Calu3 (cell line): Measurements from ENCODE around the gene CHM. TPM values are rescaled to one million over a fixed set of nuclear protein-coding genes. Genes with fewer than 3 reads are reported as not detected.

Experiments
- Bru-seq: library from RNA; stranded (reverse); fragments of 400-500 nt; gene quantifications from one replicate; lab custom pipeline; 2021; lab: Mats Ljungman, UMichigan
- BruChase-seq, 2 experiments: library from RNA; stranded (reverse); fragments of 400-500 nt; gene quantifications; one replicate each; lab custom pipeline; 2021; lab: Mats Ljungman, UMichigan
- BruUV-seq: library from RNA; stranded (reverse); fragments of 400-500 nt; replicated peaks from 2 replicates; lab custom pipeline; 2021; lab: Mats Ljungman, UMichigan
- CTCF ChIA-PET: fragments of 300-600 bp; sonication (Branson Sonifier 250); formaldehyde crosslinking; loops from one replicate; lab custom pipeline; 2022; ENCODE audit warnings: antibody characterized with exemption; lab: Charles Lee
- DNase-seq: peaks from one replicate; pipeline ENCODE4 v3.0.0; 2022
- H3K27ac Mint-ChIP-seq: one replicate; pipeline ENCODE4 v1.8.0; 2022; ENCODE audit warnings: mixed read lengths; ENCODE audit not compliant: unreplicated experiment
- H3K27me3 Mint-ChIP-seq: one replicate; pipeline ENCODE4 v1.8.0; 2022; ENCODE audit warnings: mixed read lengths; ENCODE audit not compliant: unreplicated experiment
- H3K36me3 Mint-ChIP-seq: one replicate; pipeline ENCODE4 v1.8.0; 2022; ENCODE audit warnings: mild to moderate bottlenecking, moderate library complexity, mixed read lengths; ENCODE audit not compliant: insufficient read depth, unreplicated experiment
- H3K4me1 Mint-ChIP-seq: one replicate; pipeline ENCODE4 v1.8.0; 2022; ENCODE audit warnings: mild to moderate bottlenecking, low read depth, mixed read lengths; ENCODE audit not compliant: unreplicated experiment
- H3K4me3 Mint-ChIP-seq: one replicate; pipeline ENCODE4 v1.8.0; 2022; ENCODE audit warnings: mild to moderate bottlenecking, low read depth, moderate library complexity, mixed read lengths; ENCODE audit not compliant: unreplicated experiment
- H3K9me3 Mint-ChIP-seq: one replicate; pipeline ENCODE4 v1.8.0; 2022; ENCODE audit warnings: low read depth, mixed read lengths; ENCODE audit not compliant: unreplicated experiment
- CTCF ChIP-seq: fragments of 200-600 bp; IDR thresholded peaks from one replicate; pipeline ENCODE4 v1.8.0; 2022; ENCODE audit warnings: antibody characterized with exemption; ENCODE audit not compliant: unreplicated experiment
- intact Hi-C: fragments of 100-400 bp; cut with micrococcal nuclease; formaldehyde crosslinking; loops from one replicate; pipeline ENCODE4 v1.10.0; 2022; ENCODE audit not compliant: unreplicated experiment
- long read RNA-seq: library from polyadenylated mRNA; stranded (forward); transcript quantifications from one replicate; pipeline ENCODE4 v2.0.0, GENCODE V29; 2022
- total RNA-seq: library from RNA; stranded (reverse); gene quantifications from 2 replicates; pipeline ENCODE4 v1.2.3, GENCODE V29; 2022

The CHM gene, protein sequence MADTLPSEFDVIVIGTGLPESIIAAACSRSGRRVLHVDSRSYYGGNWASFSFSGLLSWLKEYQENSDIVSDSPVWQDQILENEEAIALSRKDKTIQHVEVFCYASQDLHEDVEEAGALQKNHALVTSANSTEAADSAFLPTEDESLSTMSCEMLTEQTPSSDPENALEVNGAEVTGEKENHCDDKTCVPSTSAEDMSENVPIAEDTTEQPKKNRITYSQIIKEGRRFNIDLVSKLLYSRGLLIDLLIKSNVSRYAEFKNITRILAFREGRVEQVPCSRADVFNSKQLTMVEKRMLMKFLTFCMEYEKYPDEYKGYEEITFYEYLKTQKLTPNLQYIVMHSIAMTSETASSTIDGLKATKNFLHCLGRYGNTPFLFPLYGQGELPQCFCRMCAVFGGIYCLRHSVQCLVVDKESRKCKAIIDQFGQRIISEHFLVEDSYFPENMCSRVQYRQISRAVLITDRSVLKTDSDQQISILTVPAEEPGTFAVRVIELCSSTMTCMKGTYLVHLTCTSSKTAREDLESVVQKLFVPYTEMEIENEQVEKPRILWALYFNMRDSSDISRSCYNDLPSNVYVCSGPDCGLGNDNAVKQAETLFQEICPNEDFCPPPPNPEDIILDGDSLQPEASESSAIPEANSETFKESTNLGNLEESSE
- total RNA-seq (21.0 and 24.3 TPM in 2 replicates), Bru-seq, nascent RNA (percentile 77 among the genes with signal in this experiment), BruChase-seq, experiment 1, labeled RNA remaining after a 6-hour chase (percentile 61 among the genes with signal in this experiment), BruChase-seq, experiment 2, labeled RNA remaining after a 2-hour chase (percentile 58 among the genes with signal in this experiment)
- long read RNA-seq, full-length matches to known transcripts: 9 of 15 reads
- long read RNA-seq, partial matches to known transcripts: 3 of 15 reads
- long read RNA-seq, other reads (novel, unspliced or antisense): 3 of 15 reads

DNA sequence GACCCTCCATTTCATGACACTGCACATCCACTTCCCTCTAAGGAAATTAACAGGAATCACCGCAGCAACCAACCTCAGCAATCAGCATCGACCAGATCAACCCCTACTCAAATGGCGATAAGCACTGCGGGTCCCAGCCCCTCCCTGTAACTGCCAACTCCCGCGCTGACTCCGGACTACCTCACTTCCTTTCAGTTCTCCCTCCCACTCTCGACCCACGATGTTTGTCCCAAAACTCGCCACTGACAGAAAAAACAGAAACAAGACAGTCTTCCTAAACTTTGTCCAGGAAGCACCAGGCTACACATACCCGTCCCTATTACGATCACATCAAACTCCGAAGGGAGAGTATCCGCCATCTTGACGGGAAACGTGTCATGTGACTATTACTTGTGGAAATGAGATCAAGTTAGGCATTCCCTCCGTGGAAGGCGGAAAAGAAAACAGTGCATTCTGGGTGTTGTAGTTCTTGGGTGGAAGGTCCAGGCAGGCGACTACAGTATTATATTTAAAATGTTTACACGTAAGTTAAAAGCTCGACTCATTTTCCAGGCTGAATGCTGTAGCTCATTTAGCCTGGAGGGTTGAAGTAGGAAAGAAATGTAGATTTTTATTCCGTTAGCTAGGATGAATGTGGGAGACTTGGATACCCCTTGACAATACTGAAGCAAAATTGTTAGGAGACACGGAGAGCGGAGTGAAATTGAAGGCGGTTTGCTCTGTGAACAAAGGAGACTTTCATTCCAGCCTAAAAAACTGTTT, at the start of gene CHM:
CHM (minus strand) TSS at position 385 of the 762 bp plus-strand sequence; CDS start at position 359, 26 bp downstream.
- DNase-seq: peak; percentile 60
- H3K36me3 Mint-ChIP-seq: peaks cover 5% of the 10 kb centered on the region
- H3K27ac Mint-ChIP-seq: no peak within 1 kb of the TSS
- no peaks in the 10 kb centered on the region for H3K9me3 Mint-ChIP-seq
- no peak for TF ChIP-seq CTCF
- CTCF ChIA-PET: no interaction called here
- peaks cover 5% of the 10 kb centered on the region for H3K4me1 Mint-ChIP-seq
- no TSS peak for BruUV-seq
- H3K4me3 Mint-ChIP-seq: no peak within 1 kb of the TSS
- intact Hi-C loops: loop anchor here (2.0 to 5.0 kb wide), 2 partner anchors 45 to 185 kb away; no protein-coding TSS in a partner anchor
- H3K27me3 Mint-ChIP-seq: no peaks in the 10 kb centered on the region

DNA sequence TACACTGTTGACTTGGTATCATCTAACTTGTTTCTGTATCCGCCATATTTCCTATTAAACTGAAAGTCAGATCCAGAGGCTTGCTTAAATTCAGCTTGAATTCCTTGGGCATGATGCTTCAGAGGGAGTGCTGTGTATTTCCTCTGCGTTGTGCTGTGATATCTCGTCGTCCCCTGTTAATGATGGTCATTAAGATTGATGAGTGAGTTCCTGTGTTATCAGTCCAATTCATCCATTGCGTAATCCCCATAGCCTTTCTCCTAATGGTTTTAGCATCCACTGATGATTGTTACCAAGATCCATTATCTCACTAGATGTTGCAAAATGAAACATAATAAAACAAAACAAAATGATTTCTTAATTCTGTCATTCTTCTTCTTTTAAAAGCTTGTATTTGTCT, 31.3 kb upstream of the CHM start:
- intact Hi-C loops: no loop called here
- CTCF ChIA-PET: no interaction called here

GRCh38 chrX:86066998-86067397, 19.6 kb upstream of the CHM start:
- Mint-ChIP-seq H3K36me3 (no peaks in the 10 kb centered on the region), H3K9me3 (no peaks in the 10 kb centered on the region), H3K4me1 (no peaks in the 10 kb centered on the region), H3K4me3 (no peak overlapping the region), H3K27ac (no peak overlapping the region), H3K27me3 (no peaks in the 10 kb centered on the region)
- CTCF ChIA-PET: no interaction called here
- peak; percentile 1 for DNase-seq
- intact Hi-C loops: loop anchor here (1.0 kb wide), 1 partner anchor 216 kb away; no protein-coding TSS in a partner anchor
- no peak for TF ChIP-seq CTCF
- BruUV-seq: no TSS peak

More for the DNA sequence above, 31.3 kb upstream of the CHM start:
- DNase-seq: no peak
- Mint-ChIP-seq H3K27ac (no peak overlapping the region), H3K27me3 (no peaks in the 10 kb centered on the region), H3K4me1 (no peaks in the 10 kb centered on the region), H3K9me3 (no peaks in the 10 kb centered on the region), H3K4me3 (no peak overlapping the region), H3K36me3 (no peaks in the 10 kb centered on the region)
- BruUV-seq: no TSS peak
- TF ChIP-seq CTCF: no peak

DNA sequence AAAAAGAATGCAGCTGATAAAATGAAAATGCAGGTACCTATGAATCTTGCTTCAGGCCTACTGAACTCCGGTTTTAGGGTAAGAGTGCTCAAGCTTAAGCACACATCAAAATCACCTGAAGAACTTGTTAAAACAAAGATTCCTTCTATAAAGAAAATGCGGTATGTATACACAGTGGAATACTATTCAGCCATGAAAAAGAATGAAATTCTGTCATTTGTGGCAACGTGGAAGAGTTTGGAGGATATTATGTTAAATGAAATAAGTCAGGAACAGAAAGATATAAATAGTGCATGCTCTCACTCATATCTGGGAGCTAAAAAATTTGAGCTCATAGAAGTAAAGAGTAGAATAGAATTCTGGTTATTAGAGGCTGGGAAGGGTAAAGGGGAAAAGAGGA, 14.0 kb upstream of the CHM start:
- Mint-ChIP-seq H3K27ac (no peak overlapping the region), H3K4me1 (no peaks in the 10 kb centered on the region), H3K4me3 (no peak overlapping the region), H3K9me3 (no peaks in the 10 kb centered on the region), H3K27me3 (peaks cover 2% of the 10 kb centered on the region), H3K36me3 (no peaks in the 10 kb centered on the region)
- TF ChIP-seq CTCF: no peak
- no TSS peak for BruUV-seq
- CTCF ChIA-PET: no interaction called here
- intact Hi-C loops: no loop called here
- DNase-seq: no peak
